ENCODE data around the gene MLKL.
A peak's percentile ranks its signal among the peaks of the same experiment; 100 is the strongest.
"Not testable (repeated sequence)": the region's sequence is repeated elsewhere in the genome, so short reads cannot be mapped to it uniquely, and the experiment has no call there.

The MLKL gene

DNA sequence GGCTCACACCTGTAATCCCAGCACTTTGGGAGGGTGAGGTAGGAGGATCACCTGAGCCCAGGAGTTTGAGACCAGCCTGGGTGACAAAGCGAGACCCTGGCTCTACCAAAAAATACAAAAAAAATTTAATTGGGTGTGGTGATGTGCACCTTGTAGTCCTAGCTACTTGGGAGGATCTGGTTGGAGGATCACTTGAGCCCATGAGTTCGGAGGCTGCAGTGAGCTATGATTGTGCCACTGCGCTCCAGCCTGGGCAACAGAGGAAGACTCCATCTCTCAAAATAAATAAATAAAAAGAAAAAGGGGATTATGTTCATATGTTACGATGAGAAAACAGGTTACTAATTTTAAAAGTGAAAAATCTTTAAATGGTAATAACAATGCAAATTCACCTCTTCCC is 996 bp downstream of the MLKL start:
- no peak for DNase-seq (ENCODE audit: low spot score)

DNA sequence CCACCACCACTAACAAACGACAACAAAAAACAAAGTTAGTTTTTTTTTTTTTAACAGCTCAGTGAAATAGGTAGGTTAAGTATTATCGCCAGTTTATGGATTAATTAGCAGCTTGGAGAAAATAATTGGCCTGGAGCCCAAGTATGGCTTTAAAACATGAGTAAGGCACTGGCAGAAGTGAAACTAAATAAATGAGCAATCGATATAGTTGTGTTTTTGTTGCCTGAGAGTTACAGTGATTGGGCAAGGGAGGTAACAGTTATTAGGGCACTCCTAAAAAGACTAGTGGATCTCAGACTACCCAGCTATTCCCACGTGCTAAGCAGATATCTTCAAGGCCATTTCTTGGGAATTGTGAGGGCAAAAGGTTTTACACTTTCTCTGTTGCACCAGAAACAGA is 2.4 kb downstream of the MLKL start:
- no peak for DNase-seq (ENCODE audit: low spot score)

- DNase-seq (ENCODE audit: low spot score), result peak; percentile 96
Measured at GRCh38 chr16:74695450-74696422, 4.9 kb downstream of the MLKL start.

GRCh38 chr16:74691093-74691855 is 9.4 kb downstream of the MLKL start:
- DNase-seq (ENCODE audit: low spot score), result peak; percentile 56

GRCh38 chr16:74682556-74682955 is 18.1 kb downstream of the MLKL start:
- DNase-seq (ENCODE audit: low spot score), result no peak

DNA sequence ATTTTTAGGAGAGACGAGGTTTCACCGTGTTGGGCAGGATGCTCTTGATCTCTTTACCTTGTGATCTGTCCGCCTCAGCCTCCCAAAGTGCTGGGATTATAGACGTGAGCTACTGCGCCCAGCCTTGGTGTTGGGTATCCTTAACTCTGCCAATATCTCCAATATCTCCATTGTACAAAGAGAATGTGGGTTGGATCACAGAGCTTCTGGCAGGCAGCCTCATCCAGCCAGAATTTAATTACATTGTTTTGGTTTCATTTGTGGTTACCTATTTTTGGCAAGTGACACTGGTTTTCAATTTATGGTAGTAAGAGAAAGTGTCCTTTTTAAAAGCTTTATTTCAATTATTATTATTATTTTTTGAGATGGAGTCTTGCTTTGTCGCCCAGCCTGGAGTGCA is 20.0 kb downstream of the MLKL start:
- DNase-seq (ENCODE audit: low spot score), result no peak

DNA sequence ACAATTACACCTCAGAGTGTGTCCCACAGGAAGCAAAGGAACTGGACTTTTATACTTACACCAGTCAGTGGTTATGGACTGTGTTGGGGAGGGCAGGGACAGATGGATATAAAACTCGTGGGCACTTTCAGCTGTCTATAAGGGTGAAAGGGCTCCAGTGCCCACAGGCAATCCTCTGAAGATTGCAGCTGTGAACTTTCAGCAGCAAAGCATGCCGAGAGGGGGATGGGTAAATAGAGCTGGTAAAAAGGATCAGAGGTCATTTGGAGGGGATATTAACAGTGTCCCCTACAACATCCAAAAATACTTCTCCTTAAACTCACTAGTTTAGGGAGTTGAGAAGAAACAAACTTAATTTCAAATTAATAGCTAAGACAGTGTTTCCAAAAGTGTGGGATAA is 20.7 kb downstream of the MLKL start:
- DNase-seq (ENCODE audit: low spot score), result no peak

DNA sequence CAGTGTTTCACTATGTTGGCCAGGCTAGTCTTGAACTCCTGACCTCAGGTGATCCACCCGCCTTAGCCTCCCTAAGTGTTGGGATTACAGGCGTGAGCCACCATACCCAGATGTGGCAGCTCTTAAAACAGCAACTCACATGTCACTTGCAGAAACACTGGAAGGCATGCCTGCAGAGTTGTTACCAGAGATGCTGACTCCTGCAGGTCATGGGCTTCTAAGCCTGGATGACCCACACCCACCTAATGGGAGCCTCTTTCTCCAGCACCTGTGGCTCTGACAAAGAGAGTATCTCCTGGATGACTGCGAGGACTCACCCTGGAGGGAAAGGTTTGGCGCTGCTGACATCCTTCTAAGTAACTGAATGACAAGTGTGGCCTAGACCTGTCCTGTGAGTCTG is 22.8 kb downstream of the MLKL start:
- no peak for DNase-seq (ENCODE audit: low spot score)

DNA sequence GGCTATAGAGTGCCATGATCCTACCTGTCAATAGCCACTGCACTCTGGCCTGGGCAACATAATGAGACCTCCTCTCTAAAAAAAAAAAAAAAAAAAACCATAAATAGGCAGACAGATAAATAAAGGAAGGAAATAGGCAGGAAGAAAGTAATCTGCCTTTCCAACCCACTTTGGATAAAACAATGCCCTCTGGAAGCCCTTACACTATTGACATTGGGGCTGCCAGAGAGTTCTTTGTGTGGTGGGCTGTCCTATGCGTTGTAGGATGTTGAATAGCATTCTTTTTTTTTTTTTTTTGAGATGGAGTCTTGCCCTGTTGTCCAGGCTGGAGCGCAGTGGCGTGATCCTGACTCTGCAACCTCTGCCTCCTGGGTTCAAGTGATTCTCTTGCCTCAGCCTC is 26.8 kb downstream of the MLKL start:
- no peak for DNase-seq (ENCODE audit: low spot score)

DNA sequence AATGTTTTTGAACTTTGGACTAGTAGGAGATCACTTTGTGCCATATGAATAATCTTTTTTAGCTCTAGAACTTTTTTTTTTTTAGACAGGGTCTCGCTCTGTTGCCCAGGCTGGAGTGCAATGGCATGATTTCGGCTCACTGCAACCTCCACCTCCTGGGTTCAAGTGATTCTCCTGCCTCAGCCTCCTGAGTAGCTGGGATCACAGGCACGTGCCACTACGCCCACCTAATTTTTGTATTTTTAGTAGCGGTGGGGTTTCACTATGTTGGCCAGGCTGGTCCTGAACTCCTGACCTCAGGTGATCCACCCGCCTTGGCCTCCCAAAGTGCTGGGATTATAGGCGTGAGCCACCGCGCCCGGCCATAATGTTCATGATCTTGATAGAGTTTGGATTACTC is 31.8 kb downstream of the MLKL start:
- not testable (repeated sequence) for DNase-seq (ENCODE audit: low spot score)

DNA sequence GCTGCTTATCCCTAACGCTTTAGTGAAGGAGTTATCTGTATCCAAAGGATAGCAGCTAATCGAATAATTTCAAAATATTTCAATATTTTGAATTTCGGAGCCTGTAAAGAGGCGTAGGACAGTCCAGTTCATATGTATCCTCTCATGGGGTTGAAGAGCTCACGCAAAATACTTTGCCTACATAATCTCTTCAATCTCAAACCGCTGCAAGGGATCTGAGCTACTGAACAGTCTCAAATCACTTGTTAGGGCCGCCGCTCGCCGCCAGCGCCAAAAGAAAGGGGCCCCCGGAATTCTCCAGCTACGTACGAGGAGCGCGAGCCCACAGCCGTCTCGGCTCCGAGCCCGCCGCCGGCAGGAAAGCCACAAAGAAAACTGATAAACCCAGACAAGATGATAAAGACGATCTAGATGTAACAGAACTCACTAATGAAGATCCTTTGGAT is 33.4 kb downstream of the MLKL start:
- DNase-seq (ENCODE audit: low spot score), result peak; percentile 21

GRCh38 chr16:74666425-74667254 is 34.0 kb downstream of the MLKL start, which contains the start of gene RFWD3:
Gene RFWD3 (minus strand): TSS chr16:74666877. CDS start chr16:74661449, 5,428 bp downstream.
- peak; percentile 100 for DNase-seq (ENCODE audit: low spot score)

GRCh38 chr16:74666010-74666421 is 34.6 kb downstream of the MLKL start:
- DNase-seq (ENCODE audit: low spot score), result no peak

DNA sequence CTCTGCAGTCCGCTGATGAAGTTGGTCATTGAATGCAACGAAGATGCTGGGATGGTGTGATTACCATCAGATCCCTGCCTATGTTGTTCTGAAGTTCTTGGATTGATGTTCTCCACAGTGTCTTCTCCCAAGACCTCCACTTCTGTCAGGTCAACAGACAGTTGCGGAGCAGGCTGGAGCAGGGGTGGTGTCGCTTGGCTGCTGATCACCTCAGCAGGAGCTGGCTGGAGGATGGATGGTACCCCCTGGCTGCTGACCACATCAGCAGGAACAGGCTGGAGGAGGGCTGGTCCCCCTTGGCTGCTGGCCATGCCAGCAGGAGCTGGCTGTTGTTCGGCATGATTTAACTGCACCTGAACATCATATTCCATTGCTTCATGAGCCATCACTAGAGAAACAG is 39.6 kb downstream of the MLKL start:
- DNase-seq (ENCODE audit: low spot score), result no peak

- DNase-seq (ENCODE audit: low spot score), result no peak
Measured at GRCh38 chr16:74660383-74660782, 40.3 kb downstream of the MLKL start.

GRCh38 chr16:74659041-74659440 is 41.6 kb downstream of the MLKL start:
- DNase-seq (ENCODE audit: low spot score), result no peak

DNA sequence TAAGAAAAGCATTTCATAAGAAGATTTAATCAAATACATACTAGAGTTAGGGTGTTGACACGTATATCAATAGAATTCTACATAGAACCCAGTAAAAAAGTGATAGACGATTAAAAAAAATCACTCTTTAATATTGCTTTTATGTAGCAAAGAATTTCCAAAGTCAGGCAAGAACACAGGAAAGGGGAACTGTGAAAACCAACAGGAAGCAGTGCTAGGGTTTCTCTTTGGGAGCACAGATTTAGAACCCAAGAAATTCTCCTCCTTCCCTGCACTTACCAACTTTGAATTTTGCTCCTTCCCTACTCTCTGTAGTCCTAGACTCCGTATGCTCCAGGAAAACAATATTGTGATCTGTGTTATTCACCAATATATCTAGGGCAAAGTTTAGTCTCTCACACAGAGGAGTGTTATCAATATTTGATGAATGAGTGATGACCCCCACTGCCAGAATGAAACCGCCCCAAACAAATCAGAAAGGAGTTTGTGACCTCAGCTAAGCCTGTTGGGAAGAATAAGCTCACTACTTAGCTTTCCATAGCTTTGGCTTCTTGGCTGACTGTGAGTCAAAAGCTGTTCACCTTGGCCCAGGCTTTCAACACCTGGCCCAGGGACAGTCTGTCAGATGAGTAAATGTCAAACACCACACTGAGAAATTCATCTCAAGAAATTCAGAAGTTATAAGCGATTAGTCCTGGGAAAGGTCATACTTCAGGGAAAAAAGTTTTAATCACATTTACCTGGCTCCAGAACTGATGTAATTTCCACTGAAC is 42.6 kb downstream of the MLKL start:
- DNase-seq (ENCODE audit: low spot score), result no peak

GRCh38 chr16:74654536-74655050 is 46.1 kb downstream of the MLKL start:
- DNase-seq (ENCODE audit: low spot score), result no peak

DNA sequence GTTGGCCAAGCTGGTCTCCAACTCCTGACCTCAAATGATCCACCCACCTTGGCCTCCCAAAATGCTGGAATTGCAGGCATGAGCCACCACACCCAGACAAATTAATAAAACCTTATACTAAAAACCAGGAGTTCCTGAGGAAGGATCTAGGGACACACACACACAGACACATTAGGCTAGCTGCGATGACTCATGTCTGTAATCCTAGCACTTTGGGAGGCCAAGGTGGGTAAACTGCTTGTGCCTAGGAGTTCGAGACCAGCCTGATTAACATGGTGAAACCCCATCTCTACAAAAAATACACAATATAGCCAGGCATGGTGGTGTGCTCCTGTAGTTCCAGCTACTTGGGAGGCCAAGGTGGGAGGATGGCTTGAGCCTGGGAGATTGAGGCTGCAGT is 47.8 kb downstream of the MLKL start:
- DNase-seq (ENCODE audit: low spot score), result not testable (repeated sequence)

DNA sequence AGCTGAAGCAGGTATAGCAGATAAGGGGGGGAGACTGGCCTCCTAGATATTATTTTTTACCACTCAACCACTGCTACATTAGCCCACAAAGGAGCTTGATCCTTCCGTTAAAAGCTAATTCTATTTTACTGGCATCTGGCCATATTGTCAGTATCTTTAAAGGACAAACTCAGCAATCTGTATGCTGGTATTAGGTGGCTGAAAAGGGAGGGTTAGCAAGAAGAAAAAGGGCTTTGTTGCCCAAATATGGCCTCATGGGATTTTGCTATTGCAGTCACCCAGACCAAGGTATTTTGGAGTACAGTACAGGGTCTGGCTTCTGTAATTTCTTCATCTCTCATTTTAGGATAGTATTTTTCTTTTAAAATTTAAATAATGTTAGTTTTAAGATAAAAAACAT is 48.4 kb downstream of the MLKL start:
- DNase-seq (ENCODE audit: low spot score), result no peak

DNA sequence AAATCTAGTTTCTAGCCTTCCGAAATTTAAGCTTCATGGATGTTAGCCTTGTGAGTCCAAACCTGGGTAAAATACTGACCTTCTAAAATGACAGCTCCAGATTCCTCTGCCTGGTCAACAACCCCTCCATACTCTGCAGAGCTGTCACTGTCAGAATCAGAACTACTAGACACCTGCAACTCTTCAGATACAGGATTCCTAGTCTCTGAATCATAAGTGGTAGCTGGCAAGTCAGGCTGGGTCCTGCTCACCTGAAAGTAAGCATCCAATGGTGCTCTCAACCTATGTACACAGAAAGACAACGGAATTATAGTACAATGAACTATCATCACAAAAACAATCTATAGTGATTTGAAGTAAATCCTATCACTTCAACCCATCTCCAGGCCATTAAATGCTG is 48.8 kb downstream of the MLKL start:
- DNase-seq (ENCODE audit: low spot score), result no peak
